ENCODE results near the gene PGPEP1. TPM values are rescaled to one million over a fixed set of nuclear protein-coding genes. Genes with fewer than 3 reads are reported as not detected.
A peak's percentile ranks its signal among the peaks of the same experiment; 100 is the strongest.

Gene PGPEP1
- total RNA-seq, 1 donor from 2014 or later, result 23.2 TPM

GRCh38 chr19:18330868-18331267 is 9.5 kb upstream of the PGPEP1 start:
- Mint-ChIP-seq H3K9me3 (no peaks in the 10 kb centered on the region), H3K27ac (no peak overlapping the region)
- TF ChIP-seq, protein P1, sequence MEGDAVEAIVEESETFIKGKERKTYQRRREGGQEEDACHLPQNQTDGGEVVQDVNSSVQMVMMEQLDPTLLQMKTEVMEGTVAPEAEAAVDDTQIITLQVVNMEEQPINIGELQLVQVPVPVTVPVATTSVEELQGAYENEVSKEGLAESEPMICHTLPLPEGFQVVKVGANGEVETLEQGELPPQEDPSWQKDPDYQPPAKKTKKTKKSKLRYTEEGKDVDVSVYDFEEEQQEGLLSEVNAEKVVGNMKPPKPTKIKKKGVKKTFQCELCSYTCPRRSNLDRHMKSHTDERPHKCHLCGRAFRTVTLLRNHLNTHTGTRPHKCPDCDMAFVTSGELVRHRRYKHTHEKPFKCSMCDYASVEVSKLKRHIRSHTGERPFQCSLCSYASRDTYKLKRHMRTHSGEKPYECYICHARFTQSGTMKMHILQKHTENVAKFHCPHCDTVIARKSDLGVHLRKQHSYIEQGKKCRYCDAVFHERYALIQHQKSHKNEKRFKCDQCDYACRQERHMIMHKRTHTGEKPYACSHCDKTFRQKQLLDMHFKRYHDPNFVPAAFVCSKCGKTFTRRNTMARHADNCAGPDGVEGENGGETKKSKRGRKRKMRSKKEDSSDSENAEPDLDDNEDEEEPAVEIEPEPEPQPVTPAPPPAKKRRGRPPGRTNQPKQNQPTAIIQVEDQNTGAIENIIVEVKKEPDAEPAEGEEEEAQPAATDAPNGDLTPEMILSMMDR (IDR thresholded peaks at IDR 0.05; ENCODE audit: unreplicated experiment), result no peak

GRCh38 chr19:18332917-18333530 is 7.4 kb upstream of the PGPEP1 start:
- Mint-ChIP-seq H3K4me3 (no peak overlapping the region), H3K27ac (no peak overlapping the region), H3K36me3 (no peaks in the 10 kb centered on the region), H3K27me3 (ENCODE audit: low read depth) (no peaks in the 10 kb centered on the region), H3K9me3 (no peaks in the 10 kb centered on the region), H3K4me1 (peaks cover 13% of the 10 kb centered on the region)
- TF ChIP-seq, protein P1 (IDR thresholded peaks at IDR 0.05; ENCODE audit: unreplicated experiment), result no peak
- no peak for DNase-seq (ENCODE audit: low spot score in 2 of 2, unreplicated experiment in 2 of 2)

More at GRCh38 chr19:18330868-18331267, 9.5 kb upstream of the PGPEP1 start:
- DNase-seq (ENCODE audit: low spot score in 2 of 2, unreplicated experiment in 2 of 2), result no peak
- H3K4me1 Mint-ChIP-seq, result peaks cover 13% of the 10 kb centered on the region
- H3K36me3 Mint-ChIP-seq, result no peaks in the 10 kb centered on the region
- H3K4me3 Mint-ChIP-seq, result no peak overlapping the region
- no peaks in the 10 kb centered on the region for H3K27me3 Mint-ChIP-seq (ENCODE audit: low read depth)

GRCh38 chr19:18333680-18334079 is 6.7 kb upstream of the PGPEP1 start:
- Mint-ChIP-seq H3K4me1 (peaks cover 9% of the 10 kb centered on the region), H3K27ac (no peak overlapping the region), H3K4me3 (no peak overlapping the region), H3K27me3 (ENCODE audit: low read depth) (no peaks in the 10 kb centered on the region), H3K9me3 (no peaks in the 10 kb centered on the region), H3K36me3 (no peaks in the 10 kb centered on the region)
- DNase-seq (ENCODE audit: low spot score in 2 of 2, unreplicated experiment in 2 of 2), result no peak
- TF ChIP-seq, protein P1 (IDR thresholded peaks at IDR 0.05; ENCODE audit: unreplicated experiment), result no peak

- peaks cover 3% of the 10 kb centered on the region for H3K4me1 Mint-ChIP-seq
- H3K27ac Mint-ChIP-seq, result no peak overlapping the region
- TF ChIP-seq, protein P1 (IDR thresholded peaks at IDR 0.05; ENCODE audit: unreplicated experiment), result no peak
- H3K36me3 Mint-ChIP-seq, result no peaks in the 10 kb centered on the region
- no peaks in the 10 kb centered on the region for H3K27me3 Mint-ChIP-seq (ENCODE audit: low read depth)
- no peak overlapping the region for H3K4me3 Mint-ChIP-seq
- no peaks in the 10 kb centered on the region for H3K9me3 Mint-ChIP-seq
- no peak for DNase-seq (ENCODE audit: low spot score in 2 of 2, unreplicated experiment in 2 of 2)
These were observed 4.3 kb upstream of the PGPEP1 start for GRCh38 chr19:18336121-18336520.

- TF ChIP-seq, protein P1 (IDR thresholded peaks at IDR 0.05; ENCODE audit: unreplicated experiment), result no peak
- Mint-ChIP-seq H3K9me3 (no peaks in the 10 kb centered on the region), H3K4me1 (peaks cover 10% of the 10 kb centered on the region), H3K36me3 (no peaks in the 10 kb centered on the region), H3K27me3 (ENCODE audit: low read depth) (no peaks in the 10 kb centered on the region), H3K4me3 (peak overlapping the region; percentile 47), H3K27ac (no peak overlapping the region)
- DNase-seq (ENCODE audit: low spot score in 2 of 2, unreplicated experiment in 2 of 2), result no peak
These were observed 1.9 kb upstream of the PGPEP1 start for GRCh38 chr19:18338541-18338940.
